ENCODE results near the gene P2RY11. TPM values are rescaled to one million over a fixed set of nuclear protein-coding genes. Genes with fewer than 3 reads are reported as not detected.

The P2RY11 gene
- 10 to 100 TPM; 16.4 to 32.9 (median 19.9) TPM for total RNA-seq

- peaks cover 26% of the 10 kb centered on the region for H3K4me1 ChIP-seq
Observed at GRCh38 chr19:10111405-10111811, at the start of gene P2RY11. Gene P2RY11 (plus strand): TSS chr19:10111693. CDS start chr19:10111722, 29 bp downstream.

GRCh38 chr19:10061717-10062310 lies 49.7 kb upstream of the P2RY11 start:
- no peak overlapping the region for H3K4me3 ChIP-seq
- H3K36me3 ChIP-seq, result no peaks in the 10 kb centered on the region
- no peak for TF ChIP-seq CTCF (IDR thresholded peaks at IDR 0.05)
- no peak for TF ChIP-seq EP300 (IDR thresholded peaks at IDR 0.05)
- no peak for TF ChIP-seq POLR2AphosphoS5 (IDR thresholded peaks at IDR 0.05)
- TF ChIP-seq POLR2A (IDR thresholded peaks at IDR 0.05), result no peak
- no peaks in the 10 kb centered on the region for H3K9me3 ChIP-seq
- no peak overlapping the region for H3K27ac ChIP-seq
- WGBS, result 53% methylated on average over 7 of the region's 21 CpGs
- H3K27me3 ChIP-seq, result peaks cover 34% of the 10 kb centered on the region
- no peaks in the 10 kb centered on the region for H3K4me1 ChIP-seq
- DNase-seq (ENCODE audit: low spot score in 2 of 2), result no peak

More at GRCh38 chr19:10111405-10111811, at the start of gene P2RY11:
- TF ChIP-seq POLR2AphosphoS5 (IDR thresholded peaks at IDR 0.05) (no peak), EP300 (IDR thresholded peaks at IDR 0.05) (no peak), POLR2A (IDR thresholded peaks at IDR 0.05) (no peak), CTCF (IDR thresholded peaks at IDR 0.05) (no peak)
- no peaks in the 10 kb centered on the region for H3K9me3 ChIP-seq
- H3K36me3 ChIP-seq, result peaks cover 69% of the 10 kb centered on the region
- H3K27me3 ChIP-seq, result no peaks in the 10 kb centered on the region
- 60% methylated on average over 8 of the region's 8 CpGs for WGBS
- no peak for DNase-seq (ENCODE audit: low spot score in 2 of 2)
- no peak within 1 kb of the TSS for H3K27ac ChIP-seq
- H3K4me3 ChIP-seq, result no peak within 1 kb of the TSS

GRCh38 chr19:10068205-10068604 lies 43.3 kb upstream of the P2RY11 start:
- 56% methylated on average over 4 of the region's 4 CpGs for WGBS
- Histone ChIP-seq H3K36me3 (no peaks in the 10 kb centered on the region), H3K4me3 (no peak overlapping the region), H3K4me1 (no peaks in the 10 kb centered on the region), H3K27me3 (peaks cover 20% of the 10 kb centered on the region), H3K27ac (no peak overlapping the region), H3K9me3 (no peaks in the 10 kb centered on the region)
- DNase-seq (ENCODE audit: low spot score in 2 of 2), result no peak
- TF ChIP-seq EP300 (IDR thresholded peaks at IDR 0.05) (no peak), CTCF (IDR thresholded peaks at IDR 0.05) (no peak), POLR2A (IDR thresholded peaks at IDR 0.05) (no peak), POLR2AphosphoS5 (IDR thresholded peaks at IDR 0.05) (no peak)

GRCh38 chr19:10069046-10069445 lies 42.4 kb upstream of the P2RY11 start:
- Histone ChIP-seq H3K36me3 (no peaks in the 10 kb centered on the region), H3K4me1 (no peaks in the 10 kb centered on the region), H3K27me3 (peaks cover 20% of the 10 kb centered on the region), H3K4me3 (no peak overlapping the region), H3K27ac (no peak overlapping the region), H3K9me3 (no peaks in the 10 kb centered on the region)
- 53% methylated on average over 6 of the region's 6 CpGs for WGBS
- TF ChIP-seq POLR2AphosphoS5 (IDR thresholded peaks at IDR 0.05) (no peak), POLR2A (IDR thresholded peaks at IDR 0.05) (no peak), CTCF (IDR thresholded peaks at IDR 0.05) (no peak), EP300 (IDR thresholded peaks at IDR 0.05) (no peak)
- no peak for DNase-seq (ENCODE audit: low spot score in 2 of 2)

GRCh38 chr19:10070730-10071446 lies 40.6 kb upstream of the P2RY11 start:
- no peak overlapping the region for H3K27ac ChIP-seq
- H3K4me1 ChIP-seq, result no peaks in the 10 kb centered on the region
- H3K27me3 ChIP-seq, result peaks cover 14% of the 10 kb centered on the region
- no peak overlapping the region for H3K4me3 ChIP-seq
- no peak for DNase-seq (ENCODE audit: low spot score in 2 of 2)
- no peaks in the 10 kb centered on the region for H3K9me3 ChIP-seq
- 78% methylated on average over 19 of the region's 22 CpGs for WGBS
- TF ChIP-seq CTCF (IDR thresholded peaks at IDR 0.05) (no peak), POLR2A (IDR thresholded peaks at IDR 0.05) (no peak)
- no peaks in the 10 kb centered on the region for H3K36me3 ChIP-seq

Measured in suprapubic skin (tissue), 4 donors.